Activated CD8-positive, alpha-beta memory T cell treated with anti-CD3 and anti-CD28 coated beads, Interleukin-2, amount 50 U/mL, for 24 hours (primary cell): ENCODE results near the gene SYDE2.

Source experiments
- DNase-seq: peaks from one replicate; pipeline ENCODE4 v3.0.0-alpha.2; 2020; ENCODE audit errors: extremely low read depth

Gene SYDE2

DNA sequence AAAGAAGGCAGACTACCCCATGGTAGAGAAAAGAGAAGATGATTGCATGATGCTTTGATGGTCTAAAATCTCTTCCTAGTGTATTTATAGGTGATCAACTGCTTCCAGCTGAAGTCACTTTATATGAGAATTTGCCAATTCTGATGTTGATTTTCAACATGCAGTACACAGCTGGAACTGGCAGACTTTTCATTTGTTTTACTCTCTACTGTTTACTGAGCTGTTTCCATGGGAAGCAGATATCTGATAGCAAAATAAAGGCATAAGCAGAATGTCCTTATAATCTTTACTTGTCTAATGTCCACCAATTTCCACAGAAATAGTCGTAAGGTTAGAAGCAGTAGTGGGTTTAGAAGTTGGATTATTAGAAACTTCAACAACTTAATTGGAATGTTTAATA is 74.9 kb downstream of the SYDE2 start:
- no peak for DNase-seq

DNA sequence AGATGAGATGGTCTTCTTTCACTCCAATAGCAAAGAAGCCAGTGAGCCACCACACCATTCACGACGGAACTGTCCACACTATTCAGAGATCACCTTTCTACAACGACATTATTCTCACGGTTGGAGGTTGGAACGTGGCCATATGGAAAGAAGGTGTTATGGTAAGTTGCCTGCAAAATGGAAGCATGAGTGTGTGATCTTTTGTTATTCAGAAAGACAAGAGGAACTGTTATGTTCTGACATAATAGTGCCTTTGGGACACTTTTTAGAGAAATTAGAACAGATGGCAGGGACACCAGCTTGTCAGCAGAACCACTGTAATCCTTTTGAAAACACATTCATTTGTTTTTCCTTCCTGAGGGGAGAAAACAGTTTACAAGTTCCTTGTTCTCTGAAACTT is 76.7 kb downstream of the SYDE2 start:
- DNase-seq: no peak

DNA sequence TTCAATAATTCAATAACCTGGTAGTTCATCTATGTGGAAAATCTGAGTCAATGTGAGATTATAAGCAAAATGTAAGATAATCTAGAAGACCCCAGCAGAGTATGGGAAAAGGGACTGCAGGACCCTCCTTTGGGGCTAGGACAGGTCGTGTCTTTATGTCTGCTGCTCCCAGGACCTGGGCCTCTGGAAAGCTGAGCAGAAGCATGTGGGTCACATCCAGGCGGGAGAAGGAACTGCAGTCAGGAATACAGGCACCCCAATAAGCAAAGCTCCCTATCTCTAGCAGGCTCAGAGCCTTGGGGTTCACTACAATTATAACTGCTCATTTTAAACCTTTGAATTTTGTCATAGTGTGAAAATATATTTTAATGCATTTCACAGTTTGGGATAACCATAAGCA is 78.6 kb downstream of the SYDE2 start:
- DNase-seq: no peak

DNA sequence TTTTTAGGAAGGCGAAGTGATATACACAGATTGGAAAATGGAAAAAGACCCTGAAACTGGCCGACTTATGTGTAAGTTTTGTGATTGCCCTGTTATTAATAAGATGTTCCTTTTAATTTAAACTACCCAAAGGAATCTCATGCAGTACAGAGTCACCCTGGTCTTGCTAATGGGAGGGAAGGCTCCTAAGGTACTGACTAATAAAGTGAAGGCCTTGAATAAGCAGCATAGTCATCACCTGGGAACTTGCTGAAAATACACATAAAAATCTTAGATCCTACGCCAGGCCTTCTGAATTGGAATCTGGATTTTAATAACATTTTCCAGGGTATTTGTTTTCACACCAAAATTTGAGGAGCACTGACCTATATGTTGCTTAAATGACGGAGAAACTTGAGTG is 79.1 kb downstream of the SYDE2 start:
- DNase-seq: no peak

DNA sequence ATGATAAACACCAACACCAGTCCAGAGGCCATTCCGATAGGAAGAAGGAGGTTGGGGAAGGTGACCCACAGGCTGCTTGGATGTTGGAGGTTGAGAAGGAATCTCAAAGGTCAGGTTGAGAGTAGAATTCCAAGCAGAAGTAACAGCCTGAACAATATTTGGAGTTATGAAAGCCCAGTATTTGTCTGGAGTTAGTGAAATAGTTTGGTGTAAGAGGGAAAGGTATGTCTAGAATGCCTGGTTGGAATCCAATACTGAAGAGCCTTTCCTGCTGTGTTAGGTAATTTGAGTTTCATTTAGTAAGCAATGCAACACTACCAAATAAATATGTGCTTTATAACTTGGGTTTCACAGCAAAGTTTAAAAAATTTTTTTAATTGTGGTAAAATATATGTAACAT is 82.1 kb downstream of the SYDE2 start:
- no peak for DNase-seq

DNA sequence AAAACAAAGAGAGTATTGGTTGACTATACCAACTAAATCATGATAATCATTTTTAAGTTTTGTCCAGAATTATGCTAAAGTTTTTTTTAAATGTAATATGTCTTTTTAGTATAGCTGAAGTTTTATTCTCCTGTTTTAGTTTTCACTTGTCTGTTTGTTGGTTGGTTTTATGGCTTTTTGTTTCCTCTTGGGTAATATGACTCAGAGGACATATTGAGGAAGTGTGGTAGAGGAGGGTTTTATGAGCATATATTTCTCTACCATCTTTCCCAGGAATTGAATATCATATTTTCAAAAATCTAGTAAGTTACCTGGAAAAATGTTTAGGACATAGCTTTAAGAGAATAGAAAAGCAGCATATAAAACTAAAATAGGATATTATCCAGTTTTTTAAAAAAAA is 84.0 kb downstream of the SYDE2 start:
- DNase-seq: no peak

DNA sequence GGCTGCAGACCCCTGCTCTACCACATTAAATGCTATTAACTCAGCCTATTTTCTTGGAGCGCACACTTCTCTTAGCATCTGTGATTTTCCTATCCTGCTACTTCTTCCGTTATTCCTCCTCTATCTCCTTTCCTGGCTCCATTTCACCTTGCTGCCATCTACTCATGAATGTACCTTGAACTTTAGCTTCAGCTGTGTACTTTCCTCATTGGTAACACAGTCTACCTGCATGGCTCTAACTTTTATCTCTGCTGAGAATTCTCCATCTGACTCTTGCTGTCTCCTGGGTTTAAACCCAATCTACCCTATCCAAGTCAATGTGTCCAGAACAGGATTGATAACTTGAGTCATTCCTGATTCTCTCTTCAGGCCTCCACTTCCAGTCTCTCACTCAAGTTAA is 84.9 kb downstream of the SYDE2 start:
- DNase-seq: no peak

DNA sequence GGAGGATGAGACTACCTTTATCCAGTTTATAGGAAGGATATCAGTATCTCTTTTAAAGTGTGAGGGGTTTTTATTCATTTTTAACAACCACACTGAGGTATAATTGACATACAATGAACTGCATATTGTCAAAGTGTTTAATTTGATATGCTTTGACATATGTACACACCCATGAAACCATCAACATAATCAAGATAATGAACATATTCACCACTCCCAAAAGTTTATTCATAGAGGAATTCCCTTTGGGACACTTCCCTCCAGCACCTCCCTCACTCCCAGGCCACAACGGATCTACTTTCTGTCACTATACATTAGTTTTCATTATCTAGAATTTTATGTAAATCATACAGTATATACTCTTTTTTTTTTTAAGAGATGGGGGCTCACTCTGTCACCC is 89.1 kb downstream of the SYDE2 start:
- DNase-seq: no peak

DNA sequence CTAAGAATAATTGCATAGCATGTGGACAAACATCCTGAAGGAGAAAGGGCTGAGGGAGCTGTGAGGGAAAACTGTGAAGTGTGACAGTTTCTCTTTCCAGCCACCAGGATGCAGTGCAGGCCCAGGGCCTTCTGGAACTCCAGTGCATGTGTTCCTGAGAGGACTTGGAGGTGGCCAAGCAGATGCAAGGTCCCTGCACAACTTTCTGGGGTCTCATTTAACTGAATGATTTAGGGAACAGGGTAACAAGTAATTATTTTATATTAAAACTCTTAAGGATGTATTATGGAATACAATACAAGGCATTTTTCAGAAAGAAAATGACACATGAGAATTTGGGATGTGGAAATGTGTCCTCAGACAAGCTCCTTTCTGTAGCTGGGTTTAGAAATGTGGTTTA is 91.3 kb downstream of the SYDE2 start:
- no peak for DNase-seq
